ENCODE measurements around the gene PCGF2.

Gene PCGF2

DNA sequence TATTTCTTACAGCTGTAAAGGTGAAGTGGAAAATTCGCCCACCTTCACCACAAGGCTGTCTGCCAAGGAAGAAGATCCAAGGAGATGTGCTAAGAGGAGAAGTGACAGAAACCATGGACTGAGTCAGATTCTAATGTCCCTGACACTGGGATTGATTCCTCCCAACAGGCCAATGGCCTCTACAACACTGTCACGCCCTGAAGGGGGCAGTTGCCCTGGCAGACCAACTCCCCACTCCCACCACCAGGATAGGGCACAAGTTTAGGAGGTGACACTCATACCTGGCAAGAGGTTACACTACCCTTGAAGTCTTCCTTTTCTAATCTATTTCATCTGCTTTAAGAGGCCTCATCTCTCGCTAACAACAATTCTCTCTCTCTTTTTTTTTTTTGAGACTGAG, 35.1 kb upstream of the PCGF2 start (continued):
- TF ChIP-seq TOX (CRISPR knock-in tag; IDR thresholded peaks at IDR 0.05; ENCODE audit: borderline replicate concordance) (no peak), CSRNP3 (CRISPR knock-in tag; IDR thresholded peaks at IDR 0.05) (no peak), BACH2 (CRISPR knock-in tag; IDR thresholded peaks at IDR 0.05; ENCODE audit: borderline replicate concordance) (no peak), OSR1 (CRISPR knock-in tag; IDR thresholded peaks at IDR 0.05) (no peak), ZNF565 (CRISPR knock-in tag; conservative IDR thresholded peaks at IDR 0.05; ENCODE audit: low read depth) (no peak)

DNA sequence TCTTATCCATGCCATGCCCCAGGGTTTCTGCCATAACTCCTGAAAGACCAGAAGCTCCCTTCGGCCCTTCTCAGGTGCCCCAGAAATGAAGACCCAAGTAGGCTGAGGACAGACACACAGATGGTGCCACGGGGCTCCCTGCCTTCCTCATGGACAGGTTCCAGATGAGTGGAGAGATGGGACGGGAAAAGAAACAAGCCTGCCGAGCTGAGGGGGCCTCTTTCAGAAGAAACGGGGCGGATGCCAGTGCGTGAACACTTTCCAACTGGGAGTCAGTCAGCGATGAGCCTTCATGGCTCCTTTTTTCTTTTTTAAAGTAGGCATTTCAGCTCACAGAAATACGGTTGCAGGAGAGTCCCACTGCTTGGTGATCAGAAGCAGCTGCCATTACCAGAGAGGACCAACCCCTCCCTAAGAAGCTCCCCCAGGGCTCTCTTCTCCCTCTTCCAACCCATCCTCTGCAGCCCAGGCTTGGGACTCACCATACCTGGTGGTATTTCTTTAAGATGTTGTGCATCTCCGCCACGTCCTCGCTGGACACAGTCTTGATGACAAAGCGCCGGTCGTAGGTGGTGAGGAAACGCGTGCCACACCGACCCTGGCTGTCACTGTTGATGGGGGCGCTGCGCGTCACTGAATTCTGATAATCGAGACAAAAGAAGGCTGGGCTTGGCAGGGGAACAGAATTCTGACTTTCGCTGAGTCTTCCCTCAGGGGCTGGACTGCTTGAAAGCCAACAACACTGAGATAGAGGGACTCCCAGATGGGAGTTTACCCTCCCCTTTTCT, 32.0 kb upstream of the PCGF2 start:
- TF ChIP-seq TOX (CRISPR knock-in tag; IDR thresholded peaks at IDR 0.05; ENCODE audit: borderline replicate concordance) (no peak), ZNF70 (CRISPR knock-in tag; IDR thresholded peaks at IDR 0.05) (no peak), CSDC2 (CRISPR knock-in tag; IDR thresholded peaks at IDR 0.05) (no peak), ESRRG (CRISPR knock-in tag; IDR thresholded peaks at IDR 0.05) (no peak), BACH2 (CRISPR knock-in tag; IDR thresholded peaks at IDR 0.05; ENCODE audit: borderline replicate concordance) (no peak), ZC3H10 (CRISPR knock-in tag; IDR thresholded peaks at IDR 0.05) (no peak), GLIS3 (CRISPR knock-in tag; IDR thresholded peaks at IDR 0.05) (no peak), ARNTL (CRISPR knock-in tag; IDR thresholded peaks at IDR 0.05; ENCODE audit: borderline replicate concordance, low read depth) (no peak), ZFP3 (CRISPR knock-in tag; IDR thresholded peaks at IDR 0.05) (no peak), TSHZ2 (CRISPR knock-in tag; IDR thresholded peaks at IDR 0.05) (no peak)
- TF ChIP-seq, protein P1, sequence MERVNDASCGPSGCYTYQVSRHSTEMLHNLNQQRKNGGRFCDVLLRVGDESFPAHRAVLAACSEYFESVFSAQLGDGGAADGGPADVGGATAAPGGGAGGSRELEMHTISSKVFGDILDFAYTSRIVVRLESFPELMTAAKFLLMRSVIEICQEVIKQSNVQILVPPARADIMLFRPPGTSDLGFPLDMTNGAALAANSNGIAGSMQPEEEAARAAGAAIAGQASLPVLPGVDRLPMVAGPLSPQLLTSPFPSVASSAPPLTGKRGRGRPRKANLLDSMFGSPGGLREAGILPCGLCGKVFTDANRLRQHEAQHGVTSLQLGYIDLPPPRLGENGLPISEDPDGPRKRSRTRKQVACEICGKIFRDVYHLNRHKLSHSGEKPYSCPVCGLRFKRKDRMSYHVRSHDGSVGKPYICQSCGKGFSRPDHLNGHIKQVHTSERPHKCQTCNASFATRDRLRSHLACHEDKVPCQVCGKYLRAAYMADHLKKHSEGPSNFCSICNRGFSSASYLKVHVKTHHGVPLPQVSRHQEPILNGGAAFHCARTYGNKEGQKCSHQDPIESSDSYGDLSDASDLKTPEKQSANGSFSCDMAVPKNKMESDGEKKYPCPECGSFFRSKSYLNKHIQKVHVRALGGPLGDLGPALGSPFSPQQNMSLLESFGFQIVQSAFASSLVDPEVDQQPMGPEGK (CRISPR knock-in tag; IDR thresholded peaks at IDR 0.05; ENCODE audit: borderline replicate concordance) = no peak
- no peak for ATAC-seq

DNA sequence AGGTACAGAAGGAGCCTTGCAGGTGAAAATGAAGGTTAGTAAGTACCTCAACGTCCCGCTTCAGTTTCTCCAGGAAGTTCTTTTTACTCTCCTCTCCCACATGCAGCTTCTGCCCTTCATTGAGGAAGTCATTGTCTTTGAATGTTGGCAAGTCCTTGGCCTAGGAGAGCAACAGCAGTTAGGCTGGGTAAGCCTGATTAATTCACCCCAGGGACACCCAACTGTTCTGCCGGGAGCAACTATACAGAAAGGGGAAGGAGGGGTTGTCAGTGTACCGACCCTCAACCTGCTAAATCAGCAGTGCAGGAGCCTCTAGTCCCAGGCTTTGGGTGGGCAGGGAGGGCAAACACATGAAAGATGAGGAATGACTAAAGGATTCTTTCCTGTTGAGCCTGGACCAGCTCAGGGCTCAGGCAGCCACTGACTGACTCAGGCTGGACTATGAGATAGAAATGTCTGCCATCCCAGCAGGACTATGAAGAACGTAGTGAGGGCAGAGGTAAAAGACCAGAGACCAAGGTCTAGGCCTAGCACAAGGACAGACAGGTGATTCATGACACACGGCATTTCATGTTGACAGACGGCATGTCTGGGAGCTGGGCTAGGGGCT, 29.6 kb upstream of the PCGF2 start:
- no peak for ATAC-seq

More for the DNA sequence above, 29.6 kb upstream of the PCGF2 start:
- TF ChIP-seq CSDC2 (CRISPR knock-in tag; IDR thresholded peaks at IDR 0.05) (no peak), RARB (CRISPR knock-in tag; IDR thresholded peaks at IDR 0.05) (no peak), ZNF565 (CRISPR knock-in tag; conservative IDR thresholded peaks at IDR 0.05; ENCODE audit: low read depth) (no peak), TOX (CRISPR knock-in tag; IDR thresholded peaks at IDR 0.05; ENCODE audit: borderline replicate concordance) (no peak), TSHZ2 (CRISPR knock-in tag; IDR thresholded peaks at IDR 0.05) (no peak), GLIS3 (CRISPR knock-in tag; IDR thresholded peaks at IDR 0.05) (no peak), ZNF8 (CRISPR knock-in tag; IDR thresholded peaks at IDR 0.05) (no peak), ISL1 (CRISPR knock-in tag; IDR thresholded peaks at IDR 0.05) (no peak), TCF4 (CRISPR knock-in tag; IDR thresholded peaks at IDR 0.05; ENCODE audit: borderline replicate concordance) (no peak), OSR1 (CRISPR knock-in tag; IDR thresholded peaks at IDR 0.05) (no peak), PPARA (CRISPR knock-in tag; IDR thresholded peaks at IDR 0.05; ENCODE audit: borderline replicate concordance) (no peak), BACH2 (CRISPR knock-in tag; IDR thresholded peaks at IDR 0.05; ENCODE audit: borderline replicate concordance) (no peak), CSRNP3 (CRISPR knock-in tag; IDR thresholded peaks at IDR 0.05) (no peak)
- TF ChIP-seq, protein P1 (CRISPR knock-in tag; IDR thresholded peaks at IDR 0.05; ENCODE audit: borderline replicate concordance) = no peak
- TF ChIP-seq, protein P2, sequence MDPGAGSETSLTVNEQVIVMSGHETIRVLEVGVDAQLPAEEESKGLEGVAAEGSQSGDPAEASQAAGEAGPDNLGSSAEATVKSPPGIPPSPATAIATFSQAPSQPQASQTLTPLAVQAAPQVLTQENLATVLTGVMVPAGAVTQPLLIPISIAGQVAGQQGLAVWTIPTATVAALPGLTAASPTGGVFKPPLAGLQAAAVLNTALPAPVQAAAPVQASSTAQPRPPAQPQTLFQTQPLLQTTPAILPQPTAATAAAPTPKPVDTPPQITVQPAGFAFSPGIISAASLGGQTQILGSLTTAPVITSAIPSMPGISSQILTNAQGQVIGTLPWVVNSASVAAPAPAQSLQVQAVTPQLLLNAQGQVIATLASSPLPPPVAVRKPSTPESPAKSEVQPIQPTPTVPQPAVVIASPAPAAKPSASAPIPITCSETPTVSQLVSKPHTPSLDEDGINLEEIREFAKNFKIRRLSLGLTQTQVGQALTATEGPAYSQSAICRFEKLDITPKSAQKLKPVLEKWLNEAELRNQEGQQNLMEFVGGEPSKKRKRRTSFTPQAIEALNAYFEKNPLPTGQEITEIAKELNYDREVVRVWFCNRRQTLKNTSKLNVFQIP (CRISPR knock-in tag; IDR thresholded peaks at IDR 0.05; ENCODE audit: borderline replicate concordance, low read depth) = no peak

Data from SK-N-SH treated with all-trans-retinoic acid at 6 μM for 48 hours (cell line).